HG03442 (cell line): ENCODE data around the gene LRRK1.

Experiments
- ATAC-seq: cut with Tn5 transposase; IDR thresholded peaks from one replicate; pipeline ENCODE4 v1.9.1; 2021; ENCODE audit warnings: mild to moderate bottlenecking, moderate library complexity; ENCODE audit not compliant: unreplicated experiment

Gene LRRK1

DNA sequence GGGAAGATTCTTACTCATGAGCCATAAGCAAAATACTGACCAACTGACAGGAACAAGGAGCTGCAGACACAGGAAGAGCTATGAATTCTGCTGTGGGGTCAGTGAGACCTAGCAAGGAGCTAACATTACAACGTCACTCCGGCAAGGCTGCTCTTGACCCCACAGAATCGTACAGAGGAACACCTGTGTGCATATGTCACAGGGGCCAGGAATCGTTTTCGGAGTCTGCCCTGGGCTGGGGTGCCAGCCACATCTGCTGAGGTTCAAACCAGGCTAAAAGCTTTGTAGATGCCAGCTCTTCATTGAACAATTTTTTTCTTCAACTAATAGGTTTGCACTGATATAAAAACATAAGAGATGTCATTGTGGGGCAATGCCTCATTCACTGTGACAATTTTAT lies 82.6 kb downstream of the LRRK1 start:
- no peak for ATAC-seq

DNA sequence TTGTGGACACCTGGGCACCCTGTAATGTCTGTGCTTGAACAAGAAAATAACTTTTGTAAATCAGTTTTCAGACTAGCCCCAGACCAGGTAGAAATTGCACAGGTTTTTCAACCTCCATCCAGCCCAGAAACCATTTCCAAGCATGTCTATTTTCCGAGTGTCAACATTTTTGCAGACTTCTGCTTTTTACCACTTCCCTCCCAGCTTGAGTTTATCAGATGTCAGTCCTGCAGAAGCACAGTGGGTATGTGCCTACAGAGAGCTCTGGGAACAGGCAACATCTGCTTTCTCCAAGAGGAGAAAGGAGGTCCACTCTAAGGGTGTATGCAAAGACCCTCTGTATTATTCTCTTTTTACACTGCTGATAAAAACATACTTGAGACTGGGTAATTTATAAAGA lies 83.9 kb downstream of the LRRK1 start:
- ATAC-seq = no peak

DNA sequence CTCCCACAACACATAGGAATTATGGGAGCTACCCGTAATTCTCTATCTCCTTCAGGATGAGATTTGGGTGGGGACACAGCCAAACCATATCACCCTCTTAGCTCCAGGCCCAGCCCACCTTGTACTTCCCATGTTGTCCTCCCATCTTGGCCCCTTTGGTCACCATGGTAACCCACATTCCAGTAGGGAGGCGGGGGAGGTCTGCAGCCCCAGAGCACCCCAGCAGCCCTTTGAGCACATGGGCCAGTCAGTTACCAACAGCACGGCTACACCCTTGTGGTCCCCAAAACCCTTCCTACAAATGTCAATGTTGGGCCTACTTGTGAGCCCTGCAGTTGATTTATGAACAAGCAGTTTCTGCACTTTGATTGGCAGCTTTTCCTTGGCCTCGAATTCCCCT lies 84.5 kb downstream of the LRRK1 start:
- ATAC-seq = no peak

DNA sequence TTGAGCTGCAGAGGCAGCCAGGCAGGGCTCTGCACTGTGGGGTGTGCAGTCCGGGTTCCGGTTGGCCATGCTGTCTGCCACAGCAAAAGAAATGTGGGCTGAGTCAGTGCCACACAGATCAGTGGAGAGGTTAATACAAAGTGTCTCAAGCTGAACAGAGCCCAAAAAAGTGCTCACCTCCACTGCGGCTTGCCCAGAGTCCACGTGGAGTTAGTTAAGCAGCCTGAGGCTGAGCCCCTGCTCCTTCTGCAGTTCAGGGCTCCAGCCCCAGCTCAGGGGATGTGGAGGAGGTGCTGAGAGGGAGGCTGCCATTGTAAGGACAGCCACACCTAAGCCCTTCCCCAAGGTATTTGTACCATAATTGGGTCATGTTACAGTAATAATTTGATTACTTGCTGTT lies 85.3 kb downstream of the LRRK1 start:
- ATAC-seq = no peak

DNA sequence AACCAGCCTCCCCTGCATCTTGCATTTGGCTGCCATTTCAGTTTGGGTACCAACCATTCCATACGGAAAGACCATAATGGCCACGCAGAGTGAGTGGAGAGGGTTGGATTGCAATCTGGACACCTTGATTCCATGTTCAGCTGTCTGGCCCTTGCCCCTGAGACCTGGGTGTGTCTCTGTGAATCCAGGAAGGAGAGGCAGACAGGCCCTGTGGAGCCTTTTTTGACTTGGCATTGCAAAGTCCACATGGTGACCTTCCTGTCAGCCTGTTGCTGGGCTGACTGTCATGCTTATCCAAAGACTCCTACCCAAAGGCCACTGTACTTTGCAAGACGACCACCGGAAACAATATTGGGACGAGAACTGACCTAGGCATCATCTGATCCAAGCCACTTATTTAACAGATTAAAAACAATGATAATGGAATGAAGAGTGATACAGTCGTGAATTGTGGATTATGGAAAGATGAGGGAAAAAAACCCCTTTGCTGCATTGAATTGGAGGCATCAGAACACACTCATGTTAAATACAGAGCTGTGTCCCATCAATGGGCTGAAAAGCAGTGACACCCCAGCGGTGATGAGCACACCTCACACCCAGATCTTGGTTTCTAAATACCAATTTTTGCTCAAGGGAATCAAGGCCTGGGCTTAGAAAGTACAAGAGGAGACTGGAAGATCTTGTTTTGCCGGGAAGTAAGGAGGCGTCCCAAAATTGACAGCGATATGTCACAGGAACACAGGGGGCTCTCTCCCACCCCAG lies 86.0 kb downstream of the LRRK1 start:
- no peak for ATAC-seq

DNA sequence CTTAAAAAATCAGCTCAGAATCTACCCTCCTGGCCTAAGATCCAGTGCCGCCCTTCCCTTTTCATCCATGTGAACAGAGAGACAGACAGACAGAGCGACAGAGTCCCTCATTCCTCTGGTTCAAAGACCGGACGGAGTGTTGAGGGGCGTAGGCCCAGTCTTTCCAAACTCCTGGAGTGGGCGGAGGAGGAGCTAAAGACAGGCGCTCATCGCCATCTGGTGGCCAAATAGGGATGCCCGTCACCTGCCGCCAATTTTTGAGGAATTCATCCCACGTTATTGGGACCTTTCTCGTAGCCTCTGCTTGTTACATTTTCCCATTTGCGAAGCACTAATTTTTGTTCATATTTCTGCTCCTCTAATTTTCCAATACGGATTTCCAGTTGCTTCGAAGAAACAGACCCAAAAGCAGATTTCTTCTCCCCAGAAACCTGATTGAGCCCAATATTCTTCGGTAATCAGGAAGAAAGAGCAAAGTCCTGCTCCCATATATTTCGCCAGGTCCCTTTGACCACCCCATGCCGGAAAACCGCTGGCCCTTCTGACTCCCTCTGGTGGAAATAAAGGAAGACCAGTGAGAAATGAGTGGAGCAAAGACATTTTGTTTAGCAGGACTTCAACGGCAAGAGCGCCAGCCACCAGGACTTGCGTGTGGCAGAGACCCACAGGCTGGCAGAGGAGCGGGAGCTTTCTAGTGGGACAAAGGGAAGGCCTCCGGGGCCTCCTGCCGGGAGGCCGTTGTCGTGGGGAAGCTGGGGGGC lies 88.0 kb downstream of the LRRK1 start:
- peak; percentile 47 for ATAC-seq

DNA sequence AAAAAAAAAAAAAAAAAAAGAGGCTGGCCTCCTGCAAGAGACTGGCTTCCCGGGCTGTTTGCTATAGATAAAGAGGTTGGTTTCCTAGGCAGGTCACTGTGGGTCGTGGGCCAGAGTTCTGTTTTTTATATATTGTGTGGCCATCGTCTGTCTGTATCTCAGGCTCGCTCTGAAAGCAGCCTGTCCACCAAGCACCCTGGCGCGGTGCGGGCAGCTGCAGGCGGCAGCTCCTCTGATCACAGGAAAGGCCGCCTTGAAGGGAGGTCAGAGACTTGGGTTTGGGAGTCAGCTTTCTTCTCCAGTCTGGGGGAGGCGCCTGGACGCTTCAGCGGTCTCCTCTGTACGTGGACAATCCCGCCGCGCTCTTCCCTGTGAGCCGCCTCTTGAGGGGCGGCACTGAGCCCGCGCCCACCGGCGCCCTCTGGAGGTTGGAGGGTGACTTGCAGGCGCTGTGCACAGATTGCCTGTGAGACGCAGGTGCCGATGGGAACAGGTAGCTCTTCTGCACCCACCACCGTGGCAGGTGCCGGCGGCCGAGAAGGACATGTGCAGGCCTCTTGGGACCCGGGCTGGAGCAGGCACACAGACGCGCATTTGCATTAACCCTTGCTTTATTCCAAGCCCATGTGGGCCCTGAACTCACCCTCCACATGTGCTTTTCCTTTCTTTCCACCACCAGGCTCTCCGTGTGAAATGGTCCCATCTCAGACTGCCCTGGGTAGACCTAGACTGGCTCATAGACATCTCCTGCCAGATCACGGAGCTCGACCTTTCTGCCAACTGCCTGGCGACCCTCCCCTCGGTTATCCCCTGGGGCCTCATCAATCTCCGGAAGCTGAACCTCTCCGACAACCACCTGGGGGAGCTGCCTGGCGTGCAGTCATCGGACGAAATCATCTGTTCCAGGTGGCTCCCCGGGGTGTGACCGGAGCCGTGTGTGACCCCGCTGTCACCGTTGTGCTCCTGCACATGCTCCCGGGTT lies 89.3 kb downstream of the LRRK1 start:
- peak; percentile 80 for ATAC-seq

DNA sequence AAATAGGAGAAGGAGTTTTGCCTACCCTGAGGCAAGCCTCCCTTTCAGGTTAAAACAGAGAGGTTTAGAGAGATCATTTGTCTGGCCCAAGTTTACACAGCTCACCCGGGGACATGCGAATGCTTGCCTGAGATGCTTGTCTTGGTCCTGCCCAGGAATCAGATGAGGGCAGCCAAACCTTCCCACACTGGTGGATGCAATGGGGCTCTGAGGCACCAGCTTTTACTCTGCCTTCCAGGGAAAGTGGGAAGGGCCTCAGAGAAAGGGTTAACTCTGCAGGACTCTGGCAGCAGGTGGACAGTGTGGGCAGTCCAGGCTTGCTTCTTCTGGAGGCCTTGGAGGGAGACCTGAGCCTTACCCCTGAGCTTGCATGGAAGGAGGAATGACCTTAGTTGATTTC lies 90.0 kb downstream of the LRRK1 start:
- no peak for ATAC-seq

DNA sequence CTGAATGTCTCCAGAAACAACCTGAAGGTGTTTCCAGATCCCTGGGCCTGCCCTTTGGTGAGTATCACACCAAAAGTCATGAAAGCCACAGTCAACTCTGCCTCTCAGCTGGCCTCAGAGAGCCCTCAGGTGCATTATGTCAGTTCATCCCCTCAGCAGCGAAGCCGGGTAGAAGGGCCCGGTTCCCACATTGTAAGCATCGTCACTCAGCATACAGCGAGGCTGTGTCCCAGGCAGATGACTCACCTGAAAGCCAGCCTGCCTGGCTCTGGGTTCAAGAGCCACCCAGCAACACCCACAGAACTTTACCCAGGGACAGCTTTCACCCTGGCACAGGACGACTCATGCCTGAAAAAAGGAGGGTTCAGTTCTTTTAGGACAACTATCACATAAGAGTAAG lies 91.6 kb downstream of the LRRK1 start:
- ATAC-seq = no peak

DNA sequence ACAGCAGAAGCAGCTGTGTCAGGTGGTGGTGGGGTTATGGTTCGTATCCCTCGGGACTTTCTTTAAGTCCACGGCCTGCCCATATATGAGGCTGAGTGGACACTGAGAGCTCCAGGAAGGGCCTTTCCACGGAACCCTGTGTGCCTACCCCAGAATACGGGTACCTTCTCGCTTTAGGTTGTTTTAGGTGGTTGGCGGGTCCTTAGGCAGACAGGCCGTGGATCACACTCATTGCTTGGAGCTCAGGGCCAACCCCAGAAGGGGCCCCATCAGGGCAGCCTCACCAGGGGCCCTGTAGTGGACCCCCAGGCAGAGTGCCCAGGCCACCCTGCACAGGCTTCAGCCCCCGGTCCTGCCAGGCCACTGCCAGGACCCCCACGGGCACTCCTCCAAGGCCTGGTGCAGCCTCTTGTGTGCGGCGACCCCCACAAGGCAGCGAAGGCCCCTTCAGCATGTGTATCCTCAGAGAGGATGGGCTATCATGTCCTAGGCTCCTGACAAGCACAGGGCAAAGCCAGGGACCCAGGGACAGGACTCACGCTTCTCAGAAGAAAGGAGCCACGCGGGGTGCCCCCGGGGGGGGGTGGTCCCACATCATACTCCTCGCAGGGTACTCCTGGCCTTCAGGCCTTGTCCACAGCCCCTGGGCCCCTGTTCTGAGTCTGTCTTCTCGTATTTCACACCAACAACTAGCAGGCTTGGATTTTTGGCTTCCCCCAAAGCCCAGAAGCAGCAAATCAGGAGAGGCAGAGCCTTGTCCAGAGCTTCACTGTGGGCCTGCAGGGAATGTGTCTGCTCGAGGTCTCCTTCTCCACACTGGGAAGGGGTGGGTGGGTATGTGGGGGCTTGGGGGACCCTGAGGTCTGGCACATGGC lies 93.4 kb downstream of the LRRK1 start:
- no peak for ATAC-seq

DNA sequence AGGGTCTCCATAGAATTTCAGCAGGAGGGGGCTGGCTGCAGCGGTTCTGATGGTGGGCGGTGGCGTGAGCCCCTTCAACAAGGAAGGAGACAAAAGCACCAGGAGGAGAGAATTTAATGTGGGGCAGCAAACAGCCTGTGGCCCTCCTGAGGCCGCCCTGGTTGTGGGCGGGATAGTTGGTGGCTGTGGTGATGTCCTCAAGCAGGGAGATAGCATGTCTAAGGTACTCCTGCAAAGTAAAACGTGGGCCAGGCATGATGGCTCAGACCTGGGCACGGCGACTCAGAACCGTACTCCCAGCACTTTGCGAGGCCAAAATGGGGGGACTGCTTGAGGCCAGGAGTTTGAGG lies 94.0 kb downstream of the LRRK1 start:
- no peak for ATAC-seq

DNA sequence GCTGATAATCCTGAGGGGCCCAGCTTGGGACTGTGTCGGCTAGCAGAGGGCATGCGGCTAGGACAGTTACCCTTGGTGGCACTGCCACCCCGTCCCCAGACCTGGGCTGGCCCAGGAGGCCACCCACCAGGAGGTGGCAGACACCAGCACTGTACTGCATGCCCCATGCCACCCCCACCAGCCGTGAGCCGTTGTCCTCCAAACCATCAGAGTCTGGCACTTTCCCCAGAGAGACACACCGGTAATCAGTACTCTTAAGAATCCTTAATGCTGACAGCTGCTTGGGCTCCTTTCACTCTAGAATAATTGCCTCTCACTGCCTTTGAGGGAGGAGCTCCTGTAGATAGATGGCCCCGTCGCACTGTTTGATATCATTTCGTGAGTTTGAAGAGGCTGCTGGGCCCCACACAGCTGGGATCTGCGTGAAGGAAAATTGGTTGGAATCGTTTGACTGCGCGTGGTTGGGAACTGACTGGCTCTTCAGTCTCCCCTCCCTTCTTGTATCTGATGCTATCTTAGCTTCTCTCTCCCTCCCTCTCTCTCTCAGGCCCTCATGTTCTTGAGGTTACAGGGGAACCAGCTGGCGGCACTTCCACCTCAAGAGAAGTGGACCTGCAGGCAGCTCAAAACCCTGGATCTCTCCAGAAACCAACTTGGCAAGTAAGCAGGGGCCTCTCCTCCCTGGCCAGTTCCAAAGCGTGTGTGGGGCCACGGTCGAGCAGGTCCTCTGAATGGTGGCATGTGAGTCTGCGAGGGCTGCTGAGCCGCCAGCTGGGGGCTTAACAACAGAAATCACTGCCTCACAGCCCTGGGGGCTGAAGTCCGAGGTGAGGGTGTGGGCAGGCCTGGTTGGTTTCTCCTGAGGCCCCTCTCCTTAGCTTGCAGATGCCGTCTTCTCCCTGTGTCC lies 94.9 kb downstream of the LRRK1 start:
- no peak for ATAC-seq

DNA sequence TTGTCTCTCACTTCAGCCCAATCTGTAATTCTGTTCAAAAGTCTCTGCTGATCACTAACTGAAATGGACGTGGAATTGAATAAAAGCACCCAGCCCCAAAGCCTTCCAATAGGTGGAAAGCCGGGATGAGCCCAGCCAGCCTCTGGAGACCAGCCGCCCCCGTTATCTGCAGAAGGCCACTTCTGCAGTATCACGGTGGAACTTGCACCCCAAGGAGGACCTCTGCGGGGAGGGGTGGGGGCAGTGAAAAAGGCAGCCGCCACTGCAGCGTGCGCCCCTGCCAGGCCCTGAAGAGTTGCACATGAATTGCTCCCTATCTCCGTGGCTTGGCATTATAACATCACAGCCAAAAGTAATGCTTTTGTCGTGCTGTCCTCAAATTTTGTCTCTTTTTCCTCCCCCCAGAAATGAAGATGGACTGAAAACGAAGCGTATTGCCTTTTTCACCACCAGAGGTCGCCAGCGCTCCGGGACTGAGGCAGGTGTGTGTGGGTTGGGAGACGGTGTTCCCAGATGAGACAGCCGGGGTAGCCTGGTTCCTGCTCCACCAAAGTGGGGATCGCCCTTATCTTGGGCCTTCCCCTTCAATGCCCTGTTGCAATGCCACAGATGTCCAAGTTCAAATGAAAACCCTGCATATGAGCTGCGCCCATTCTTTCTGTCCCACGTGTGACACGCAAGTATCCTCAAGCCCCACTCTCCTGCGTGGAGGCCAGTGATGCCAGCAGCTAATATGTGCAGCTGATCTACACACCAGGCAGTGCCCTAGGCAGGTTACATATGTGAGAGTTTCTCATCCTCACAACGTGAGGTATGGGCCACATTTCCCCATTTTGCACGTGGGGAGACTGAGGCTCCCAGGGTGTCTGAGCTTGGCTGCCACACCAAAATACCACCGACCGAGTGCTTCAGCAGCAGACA lies 96.0 kb downstream of the LRRK1 start:
- no peak for ATAC-seq

DNA sequence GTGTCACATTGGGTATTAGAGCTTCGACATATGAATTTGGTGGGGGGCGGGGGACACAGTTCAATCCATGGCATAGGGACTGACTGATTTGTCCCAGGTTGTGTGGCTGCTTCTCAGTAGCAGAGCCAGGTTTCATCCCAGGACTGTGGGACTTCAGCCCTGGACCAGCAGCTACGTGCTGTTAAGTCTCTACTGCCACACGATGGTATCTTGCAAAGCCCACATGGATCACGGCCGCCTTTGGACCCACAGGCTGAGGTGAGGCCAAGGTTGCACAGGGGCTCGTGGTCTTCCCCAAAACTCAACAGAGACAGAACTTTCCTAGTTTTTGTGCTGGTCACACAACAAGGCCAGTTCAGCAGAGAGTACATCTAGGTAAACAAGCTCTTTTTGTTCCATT lies 97.4 kb downstream of the LRRK1 start:
- ATAC-seq = no peak

DNA sequence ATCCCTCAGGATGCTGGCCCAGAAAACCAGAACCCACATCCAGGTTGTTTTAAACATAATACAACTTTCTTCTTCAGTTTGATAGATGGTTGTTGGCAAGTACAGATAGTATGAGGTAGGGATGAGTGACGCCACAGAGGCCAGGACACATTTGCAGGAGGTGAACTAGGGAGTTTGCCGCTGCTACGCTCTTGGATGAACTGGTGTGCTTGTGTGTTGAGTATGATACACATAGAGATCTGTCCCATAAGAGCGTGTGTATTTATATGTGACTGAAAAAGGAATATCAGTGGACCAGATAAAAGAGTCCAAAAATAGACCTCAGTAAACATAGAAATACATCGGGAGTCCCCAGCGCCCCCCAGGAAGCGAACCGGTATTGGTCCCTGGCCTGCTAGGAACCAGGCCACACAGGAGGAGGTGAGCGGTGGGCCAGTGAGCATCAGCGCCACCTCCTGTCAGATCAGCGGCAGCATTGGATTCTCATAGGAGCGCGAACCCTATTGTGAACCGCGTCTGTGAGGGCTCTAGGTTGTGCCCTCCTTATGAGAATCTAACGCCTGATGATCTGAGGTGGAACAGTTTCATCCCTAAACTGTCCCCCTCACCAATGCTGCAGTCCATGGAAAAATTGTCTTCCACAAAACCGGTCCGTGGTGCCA lies 98.1 kb downstream of the LRRK1 start:
- no peak for ATAC-seq

DNA sequence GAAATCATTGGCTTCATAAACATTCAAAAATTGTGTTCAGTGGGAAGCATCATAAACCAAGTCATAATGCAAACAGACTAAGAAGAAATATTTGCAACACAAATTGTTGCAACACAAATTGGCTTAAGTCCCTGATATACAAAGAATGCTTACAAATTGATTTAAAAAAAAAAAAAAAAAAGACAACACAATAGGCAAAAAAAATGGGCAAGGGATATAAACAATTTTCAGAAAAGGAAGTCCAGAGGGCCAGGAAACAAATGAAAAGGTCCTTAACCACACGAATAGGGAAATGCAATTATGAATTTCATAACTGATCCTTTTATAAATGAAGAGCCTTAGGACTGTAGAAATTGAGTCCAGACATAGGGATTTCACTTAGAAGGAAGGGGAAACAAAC lies 98.9 kb downstream of the LRRK1 start:
- no peak for ATAC-seq

DNA sequence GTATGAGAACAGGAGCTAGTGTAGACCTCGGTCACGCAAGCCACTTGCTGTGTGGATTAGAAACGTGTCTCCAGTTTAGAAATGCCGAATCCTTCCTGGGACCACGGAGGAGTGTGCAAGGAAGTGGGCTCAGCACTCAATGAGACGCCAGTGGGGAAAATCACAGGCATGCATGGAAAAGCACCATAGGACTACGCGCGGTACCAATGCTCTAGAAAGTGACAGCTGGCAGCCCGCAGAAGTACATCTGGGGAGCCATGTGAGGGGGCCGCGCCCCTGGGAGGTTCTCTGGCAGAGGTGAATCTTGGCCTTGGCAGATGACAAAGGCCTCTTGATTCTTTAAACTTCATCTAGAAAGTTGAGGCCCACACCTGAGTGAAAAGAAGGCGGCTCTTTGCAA lies 99.3 kb downstream of the LRRK1 start:
- no peak for ATAC-seq

DNA sequence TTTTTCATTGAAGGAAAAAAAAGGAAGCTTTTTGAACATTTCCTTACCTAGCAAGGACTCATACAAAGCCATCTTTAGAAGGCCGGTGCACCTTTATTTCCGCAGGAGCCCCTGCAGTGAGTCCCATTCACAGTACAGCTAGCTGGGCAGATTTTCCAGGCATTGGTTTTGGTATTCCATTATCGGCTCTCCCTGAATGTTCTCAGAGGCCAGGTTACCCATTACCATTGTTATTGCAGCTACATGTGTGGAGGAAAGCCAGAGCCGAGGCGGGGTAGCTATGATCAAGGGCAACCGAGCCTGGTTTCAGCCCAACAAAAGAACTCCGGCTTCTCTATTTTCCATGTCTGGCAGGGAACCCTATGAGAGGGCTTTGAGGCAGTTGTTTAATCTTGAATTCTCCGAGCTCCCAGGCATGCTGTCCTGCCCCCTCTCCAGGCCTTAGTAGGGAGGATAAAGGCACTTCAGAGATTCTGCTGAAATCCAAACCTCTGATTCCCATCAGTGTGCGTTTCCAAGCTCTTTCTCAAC lies 100.3 kb downstream of the LRRK1 start:
- ATAC-seq = no peak
